ENCODE measurements around the gene TPSAB1.

DNA sequence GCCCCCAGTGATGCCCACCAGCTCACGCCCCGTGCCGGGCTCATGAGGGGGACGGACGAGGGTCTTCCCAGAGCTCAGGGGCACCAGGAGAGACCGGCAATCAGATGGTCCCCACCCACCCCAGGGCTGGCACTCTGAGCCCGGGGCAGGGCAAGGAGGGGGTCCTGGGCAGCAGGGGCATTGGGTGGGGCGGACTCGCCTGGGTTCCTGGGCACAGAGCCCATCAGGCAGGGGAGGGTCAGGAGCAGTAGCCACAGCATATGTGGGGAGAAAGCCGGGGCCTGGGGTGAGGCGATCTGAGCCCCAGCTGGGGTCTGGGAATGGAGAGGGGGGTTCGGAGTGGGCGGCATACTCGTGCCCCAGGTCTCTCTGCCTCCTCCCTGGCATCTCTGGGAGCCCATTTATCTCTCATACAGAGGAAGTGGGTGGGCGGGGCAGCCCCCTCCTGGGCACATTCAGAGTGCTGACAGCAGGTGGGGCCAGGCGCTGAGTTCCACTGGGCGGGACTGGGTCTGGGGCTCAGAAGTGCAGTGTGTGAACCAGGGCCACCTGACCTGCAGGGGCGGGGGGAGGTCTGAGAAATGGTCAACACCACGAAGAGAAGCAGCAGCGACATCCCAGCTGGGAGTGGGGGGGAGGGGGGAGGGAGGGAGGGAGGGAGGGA lies 48.4 kb downstream of the TPSAB1 start:
- TF ChIP-seq CTCF (IDR thresholded peaks at IDR 0.05) (no peak), POLR2A (IDR thresholded peaks at IDR 0.05) (no peak)

Measured in ovary (tissue), 3 donors.